ENCODE results near the gene CLEC18A.
"Not testable (repeated sequence)": the region's sequence is repeated elsewhere in the genome, so short reads cannot be mapped to it uniquely, and the experiment has no call there.

- TF ChIP-seq CTCF (conservative IDR thresholded peaks at IDR 0.05 in 1 of 2, IDR thresholded peaks at IDR 0.05 in 1 of 2; ENCODE audit: low read depth in 1 of 2, low read length in 2 of 2); EZH2 (IDR thresholded peaks at IDR 0.05; ENCODE audit: low read length, missing control alignments): not testable (repeated sequence)
Observed at GRCh38 chr16:69997956-69998355, 46.8 kb downstream of the CLEC18A start.
